NCI-H2196 (cell line): Measurements from ENCODE around the gene ZNF555.
"Not testable (repeated sequence)": the region's sequence is repeated elsewhere in the genome, so short reads cannot be mapped to it uniquely, and the experiment has no call there.

Experiments used
- DNase-seq: peaks from one replicate; lab custom pipeline; 2025; ENCODE audit not compliant: unreplicated experiment; lab: John Stamatoyannopoulos, UW

Gene ZNF555

DNA sequence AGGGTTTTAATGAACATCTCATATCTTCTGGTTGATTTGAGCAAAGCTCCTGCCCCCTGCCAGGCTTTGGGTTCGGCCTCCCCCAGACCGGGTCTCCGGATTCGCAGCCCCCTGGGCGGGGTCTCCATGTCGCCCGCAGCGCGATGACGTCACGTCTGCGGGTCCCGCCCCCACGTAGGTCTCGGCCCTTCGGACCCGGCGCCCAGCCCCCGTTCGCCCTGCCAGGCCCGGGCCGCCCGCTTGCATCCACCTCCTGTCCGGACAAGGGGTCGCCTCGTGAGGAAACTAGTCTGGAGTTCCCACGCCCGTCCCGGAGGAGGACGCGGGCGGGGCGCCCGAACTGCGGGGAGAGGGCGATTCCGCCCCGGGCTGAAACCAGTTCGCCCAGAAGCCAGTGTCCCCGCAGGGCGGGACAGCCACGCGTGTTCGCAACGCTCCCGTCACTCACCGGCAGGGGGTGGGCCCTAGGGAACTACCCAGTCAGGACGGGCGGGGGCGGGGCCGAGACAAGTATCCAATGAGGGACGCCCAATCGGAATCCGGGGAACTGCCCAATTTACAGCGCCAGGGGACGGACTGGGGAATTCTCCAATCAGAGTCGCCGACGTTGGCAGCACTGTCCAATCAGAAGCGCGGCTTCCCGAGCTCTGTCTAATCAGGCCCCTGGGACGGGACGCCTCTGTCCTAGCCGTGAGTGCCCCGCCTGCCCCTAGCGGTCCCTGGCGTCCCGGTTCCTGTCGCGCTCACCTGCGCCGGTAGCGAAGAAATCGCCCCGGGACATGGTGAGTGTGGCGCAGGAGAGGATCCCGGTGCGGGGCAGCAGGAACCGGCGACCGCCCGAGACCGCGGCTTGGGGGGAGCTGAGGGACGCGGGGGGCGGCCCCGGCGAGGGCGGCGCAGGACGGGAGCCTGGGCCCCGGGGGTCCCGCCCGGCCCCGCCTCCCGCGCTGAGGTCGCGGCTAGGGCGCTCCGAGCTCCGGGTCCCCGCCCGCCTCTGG, at the start of gene ZNF555:
Gene ZNF555, plus strand, starts transcription at position 682 of the 998 bp plus-strand sequence. Its CDS starts 98 bp downstream, at position 780.
- peak; percentile 97 for DNase-seq

DNA sequence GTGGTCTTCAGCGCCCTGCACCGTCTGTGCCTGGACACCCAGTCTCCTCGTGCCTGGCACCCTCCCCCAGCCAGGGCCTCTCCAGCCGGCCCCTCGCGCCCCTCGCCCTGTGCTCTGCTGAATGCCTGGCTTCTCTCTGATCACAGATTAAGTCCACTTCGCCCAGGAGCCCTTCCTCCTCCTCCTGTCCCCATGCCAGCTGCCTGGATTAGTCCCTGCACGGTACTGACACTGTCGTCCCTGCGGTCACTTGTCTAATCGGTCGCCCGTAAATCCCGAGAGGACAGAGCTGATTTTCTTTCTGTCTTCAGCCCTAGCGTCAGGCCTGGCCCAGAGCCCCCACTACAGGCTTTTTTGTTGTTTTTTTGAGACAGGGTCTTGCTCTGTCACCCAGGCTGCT, 49.4 kb upstream of the ZNF555 start:
- no peak for DNase-seq

DNA sequence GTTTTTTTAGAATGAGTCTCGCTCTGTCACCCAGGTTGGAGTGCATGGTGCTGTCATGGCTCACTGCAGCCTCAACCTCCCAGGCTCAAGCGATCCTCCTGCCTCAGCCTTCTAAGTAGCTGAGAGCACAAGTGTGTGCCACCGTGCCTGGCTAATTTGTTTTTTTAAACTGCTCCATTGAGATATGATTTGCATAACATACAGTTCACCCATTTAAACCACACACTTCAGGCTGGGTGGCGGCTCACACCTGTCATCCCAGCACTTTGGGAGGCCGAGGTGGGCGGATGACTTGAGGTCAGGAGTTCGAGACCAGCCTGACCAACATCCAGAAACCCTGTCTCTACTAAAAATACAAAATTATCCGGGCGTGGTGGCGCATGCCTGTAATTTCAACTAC, 48.6 kb upstream of the ZNF555 start:
- DNase-seq, result not testable (repeated sequence)

DNA sequence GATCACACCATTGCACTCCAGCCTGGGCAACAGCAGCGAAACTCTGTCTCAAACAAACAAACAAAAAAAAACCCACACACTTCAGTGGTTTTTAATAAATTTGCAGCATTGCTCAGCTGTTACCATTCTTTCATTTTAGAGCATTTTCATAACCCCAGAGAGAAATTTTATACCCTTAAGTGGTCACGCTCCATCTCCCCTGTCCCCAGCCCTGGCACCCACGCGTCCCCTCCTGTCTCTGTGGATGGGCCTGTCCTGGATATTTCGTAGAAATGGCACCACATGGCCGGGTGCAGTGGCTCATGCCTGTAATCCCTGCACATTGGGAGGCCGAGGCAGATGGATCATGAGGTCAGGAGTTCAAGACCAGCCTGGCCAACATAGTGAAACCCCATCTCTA, 48.1 kb upstream of the ZNF555 start:
- no peak for DNase-seq

DNA sequence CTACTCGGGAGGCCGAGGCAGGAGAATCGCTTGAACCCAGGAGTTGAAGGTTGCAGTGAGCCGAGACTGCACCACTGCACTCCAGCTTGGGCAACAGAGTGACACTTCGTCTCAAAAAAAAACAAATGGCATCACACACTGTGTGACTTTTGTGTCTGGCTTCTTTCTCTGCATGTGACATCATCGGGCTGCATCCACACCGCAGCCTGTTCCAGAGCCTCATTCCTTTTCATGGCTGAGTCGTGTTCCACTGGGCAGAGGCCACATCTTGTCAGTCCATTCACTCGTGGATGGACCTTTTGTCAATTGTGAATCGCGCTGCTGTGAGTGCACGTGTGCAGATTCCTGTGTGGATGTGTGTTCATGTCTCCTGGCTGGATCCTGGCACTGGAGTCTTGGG, 47.7 kb upstream of the ZNF555 start:
- DNase-seq, result no peak

DNA sequence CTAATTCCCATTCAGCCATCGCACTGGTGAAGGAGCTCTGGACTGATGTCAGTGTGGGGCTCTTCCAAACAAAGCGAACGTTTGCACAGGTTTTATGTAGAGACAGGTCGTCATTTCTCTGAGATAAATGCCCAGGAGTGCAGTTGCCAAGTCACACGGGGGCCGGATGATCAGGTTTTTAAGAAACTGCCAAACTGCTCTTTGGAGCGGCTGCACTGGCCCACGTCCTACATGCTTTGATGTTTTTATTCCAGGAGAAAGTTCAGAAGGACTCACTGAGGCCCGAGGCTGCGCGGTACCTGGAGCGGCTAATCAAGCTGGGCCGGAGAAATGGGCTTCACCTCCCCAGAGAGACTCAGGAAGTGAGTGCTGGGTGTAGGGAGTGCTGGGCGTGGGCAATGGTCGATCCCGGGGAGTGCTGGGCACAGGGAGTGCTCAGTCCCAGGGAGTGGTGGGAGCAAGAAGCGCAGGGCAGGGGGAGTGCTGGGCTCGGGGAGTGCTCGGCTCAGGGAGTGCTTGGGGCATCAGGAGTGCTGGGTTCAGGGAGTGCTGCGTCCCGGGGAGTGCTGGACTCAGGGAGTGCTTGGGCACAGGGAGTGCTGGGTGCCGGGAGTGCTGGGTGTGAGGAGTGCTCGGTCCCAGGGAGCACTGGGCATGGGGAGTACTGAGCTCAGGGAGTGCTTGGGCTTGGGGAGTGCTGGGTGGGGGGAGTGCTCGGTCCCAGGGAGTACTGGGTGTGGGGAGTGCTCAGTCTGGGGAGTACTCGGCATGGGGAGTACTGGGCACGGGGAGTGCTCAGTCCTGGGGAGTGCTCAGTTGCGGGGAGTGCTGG, 45.2 kb upstream of the ZNF555 start:
- DNase-seq, result no peak

DNA sequence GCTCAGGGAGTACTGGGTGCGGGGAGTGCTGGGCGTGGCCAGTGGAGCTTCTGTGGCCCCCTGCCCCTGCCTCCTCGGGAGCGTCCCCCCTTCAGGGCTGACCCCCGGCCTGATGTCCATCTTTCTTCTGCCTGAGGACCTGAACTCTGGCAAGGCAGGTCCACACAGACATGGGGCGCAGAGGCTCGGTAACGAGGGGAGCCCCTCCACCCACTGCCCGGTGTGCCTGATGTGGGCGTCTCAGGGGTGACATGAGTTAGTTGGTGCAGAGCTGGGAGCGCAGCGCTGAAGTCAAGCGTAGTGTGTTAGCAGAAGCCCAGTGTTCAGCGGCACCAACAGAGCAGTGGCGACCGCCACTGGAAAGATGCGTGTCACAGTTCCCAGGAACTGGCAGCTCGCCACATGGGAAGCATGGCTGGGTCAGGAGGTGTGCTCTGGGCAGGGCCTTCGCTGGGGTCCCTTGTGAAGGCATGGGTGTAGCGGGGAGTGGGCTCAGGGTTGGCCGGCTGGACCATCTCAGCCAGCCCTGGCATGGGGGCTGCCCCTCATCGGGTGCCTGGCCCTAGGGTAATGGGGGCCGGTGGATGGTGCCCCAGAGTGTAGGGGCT, 44.5 kb upstream of the ZNF555 start:
- no peak for DNase-seq

DNA sequence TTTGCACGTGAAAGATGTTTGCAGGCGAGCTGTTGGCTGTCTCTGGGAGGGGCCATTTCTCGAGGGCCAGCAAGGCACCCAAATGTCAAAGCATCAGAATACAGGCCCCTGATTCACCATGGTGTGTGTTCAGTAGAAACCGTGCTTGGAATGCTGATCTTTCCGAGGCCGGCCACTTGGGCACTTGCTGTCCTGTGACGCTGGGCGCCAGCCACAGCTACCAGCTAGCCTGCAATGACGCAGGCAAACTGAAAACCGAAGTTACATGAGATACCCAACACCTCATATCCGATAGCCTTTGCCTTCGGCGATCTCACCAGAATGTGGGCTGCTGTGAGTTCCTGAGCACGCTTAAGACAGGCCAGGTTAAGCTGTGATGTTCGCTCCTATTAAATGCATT, 44.0 kb upstream of the ZNF555 start:
- DNase-seq, result no peak

DNA sequence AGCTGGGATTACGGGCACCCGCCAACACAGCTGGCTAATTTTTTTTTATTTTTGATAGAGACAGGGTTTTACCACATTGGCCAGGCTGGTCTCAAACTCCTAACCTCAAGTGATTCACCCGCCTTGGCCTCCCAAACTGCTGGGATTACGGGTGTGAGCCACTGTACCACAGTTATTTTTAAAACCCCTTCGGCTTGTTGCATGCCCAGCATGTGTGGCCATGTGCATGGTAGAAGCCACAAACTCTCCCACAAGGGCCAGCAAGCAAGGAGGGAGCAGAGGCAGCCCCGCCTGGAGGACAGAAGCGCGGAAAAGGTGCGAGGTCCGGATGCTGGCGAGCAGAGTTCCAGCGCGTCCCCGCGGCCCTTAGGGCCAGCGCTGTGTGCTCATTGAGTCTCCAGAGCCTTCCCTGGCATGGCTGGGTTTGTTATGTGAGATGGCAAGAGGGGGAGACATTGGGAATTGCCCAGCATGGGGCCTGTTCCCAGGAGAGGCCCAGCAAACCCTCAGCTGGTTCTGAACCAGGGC, 43.1 kb upstream of the ZNF555 start:
- DNase-seq, result no peak

DNA sequence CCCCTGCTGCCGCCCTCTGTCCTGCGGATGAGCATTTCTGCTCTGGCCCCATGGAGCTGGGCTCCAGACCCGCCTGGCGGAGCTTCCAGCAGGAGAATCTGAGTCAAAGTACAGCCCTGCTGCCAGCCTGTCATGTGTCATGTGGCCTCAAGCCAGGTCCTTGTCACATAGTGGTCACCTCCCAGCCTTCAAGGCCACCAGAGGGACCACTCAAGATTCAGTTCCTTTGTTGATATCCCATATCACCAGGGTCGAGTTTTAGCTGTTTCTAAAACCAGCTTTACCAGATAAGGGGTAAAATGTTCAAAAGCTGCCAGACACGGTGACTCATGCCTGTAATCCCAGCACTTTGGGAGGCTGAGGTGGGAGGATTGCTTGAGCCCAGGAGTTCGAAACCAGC, 42.5 kb upstream of the ZNF555 start:
- no peak for DNase-seq

DNA sequence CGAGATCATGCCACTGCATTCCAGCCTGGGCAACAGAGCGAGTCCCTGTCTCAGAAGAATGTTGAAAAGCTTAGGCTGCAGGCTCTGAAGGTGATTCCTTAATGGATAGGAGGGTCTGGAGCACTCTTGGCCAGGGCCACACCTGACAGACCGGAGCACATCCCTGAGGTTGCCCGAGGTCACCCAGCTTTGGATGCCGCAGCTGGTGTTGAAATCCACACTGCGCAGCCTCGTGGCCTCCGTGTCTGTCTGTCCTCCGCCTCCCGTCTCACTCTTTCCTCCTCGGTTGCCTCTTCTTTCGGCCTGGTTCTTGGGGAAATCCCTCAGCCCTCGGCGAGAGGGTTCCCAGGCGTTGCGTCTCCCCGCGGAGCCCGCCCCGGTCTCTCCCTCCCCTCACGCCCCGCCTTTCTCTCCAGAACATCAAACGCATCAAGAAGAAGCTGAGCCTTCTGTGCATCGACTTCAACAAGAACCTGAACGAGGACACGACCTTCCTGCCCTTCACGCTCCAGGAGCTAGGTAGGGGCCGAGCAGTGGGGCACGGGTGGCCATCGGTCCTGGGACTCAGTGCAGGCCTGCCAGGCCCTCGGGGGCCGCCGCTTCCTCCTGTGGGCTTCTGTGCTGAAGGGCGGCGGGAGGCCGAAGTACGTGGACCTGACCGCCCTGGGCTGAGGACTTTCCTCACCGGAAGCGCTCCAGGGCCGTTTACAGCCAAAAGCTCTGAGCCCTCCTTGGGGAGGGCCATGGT, 41.8 kb upstream of the ZNF555 start:
- DNase-seq, result no peak

DNA sequence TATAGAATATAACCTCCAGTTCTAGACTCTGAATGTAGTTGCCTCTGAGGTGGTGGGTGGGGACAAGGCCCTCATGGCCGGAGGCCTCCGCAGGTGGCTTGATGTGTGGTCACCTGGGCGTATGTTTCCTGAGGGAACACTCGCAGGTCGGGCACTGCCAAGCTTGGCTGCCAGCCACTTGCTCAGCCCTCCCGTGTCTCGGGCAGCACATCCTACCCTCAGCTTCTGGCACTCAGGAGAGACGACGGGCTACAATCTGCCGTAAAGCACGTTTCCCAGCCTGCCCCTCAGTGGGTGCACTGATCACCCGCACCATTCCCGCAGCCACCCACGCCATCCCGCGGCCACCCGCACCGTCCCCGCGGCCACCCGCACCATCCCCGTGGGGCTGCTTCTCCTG, 40.8 kb upstream of the ZNF555 start:
- no peak for DNase-seq

DNA sequence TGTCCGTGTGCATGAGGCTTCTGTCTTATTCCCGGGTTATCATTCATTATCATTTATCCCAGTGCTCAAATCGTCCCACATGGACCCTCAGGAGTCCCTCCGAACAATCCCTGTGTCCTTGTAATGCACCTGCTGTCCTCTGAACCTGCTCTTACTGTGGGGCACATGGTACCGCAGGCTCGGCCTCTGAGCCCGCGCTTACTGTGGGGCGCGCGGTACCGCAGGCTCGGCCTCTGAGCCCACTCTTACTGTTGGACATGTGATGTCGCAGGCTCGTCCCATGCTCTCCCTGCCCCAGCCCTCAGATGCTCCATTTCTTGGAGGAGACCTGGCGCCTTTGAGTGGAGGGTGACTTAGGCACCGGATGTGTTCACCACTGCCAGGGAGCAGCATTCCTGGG, 38.4 kb upstream of the ZNF555 start:
- DNase-seq, result no peak

DNA sequence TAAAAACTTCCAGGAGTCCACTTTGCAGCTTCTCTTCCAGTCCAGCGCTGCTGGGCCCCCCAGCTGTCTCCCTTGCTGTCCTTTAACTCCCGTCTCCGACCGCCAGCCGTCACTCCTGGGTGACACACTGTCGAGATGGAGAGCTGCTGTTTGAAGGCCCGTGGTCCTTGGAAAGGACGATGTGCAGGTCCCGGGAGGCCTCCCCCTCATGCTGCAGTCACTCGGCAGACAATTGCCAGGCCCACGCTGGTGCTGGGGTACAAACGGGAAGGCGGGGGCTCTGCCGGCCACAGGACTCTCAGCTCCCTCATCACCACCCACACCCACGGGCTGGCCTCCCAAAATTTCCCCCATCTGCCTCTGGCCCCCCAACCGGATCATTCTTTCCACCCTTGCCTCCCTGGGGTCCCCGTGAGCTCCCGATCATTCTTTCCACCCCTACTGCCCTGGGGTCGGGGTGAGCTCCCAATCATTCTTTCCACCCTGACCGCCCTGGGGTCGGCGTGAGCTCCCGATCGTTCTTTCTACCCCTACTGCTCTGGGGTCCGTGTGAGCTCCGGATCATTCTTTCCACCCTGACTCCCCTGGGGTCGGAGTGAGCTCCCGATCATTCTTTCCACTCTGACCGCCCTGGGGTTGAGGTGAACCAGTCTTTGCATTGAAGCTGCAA, 37.7 kb upstream of the ZNF555 start:
- no peak for DNase-seq

DNA sequence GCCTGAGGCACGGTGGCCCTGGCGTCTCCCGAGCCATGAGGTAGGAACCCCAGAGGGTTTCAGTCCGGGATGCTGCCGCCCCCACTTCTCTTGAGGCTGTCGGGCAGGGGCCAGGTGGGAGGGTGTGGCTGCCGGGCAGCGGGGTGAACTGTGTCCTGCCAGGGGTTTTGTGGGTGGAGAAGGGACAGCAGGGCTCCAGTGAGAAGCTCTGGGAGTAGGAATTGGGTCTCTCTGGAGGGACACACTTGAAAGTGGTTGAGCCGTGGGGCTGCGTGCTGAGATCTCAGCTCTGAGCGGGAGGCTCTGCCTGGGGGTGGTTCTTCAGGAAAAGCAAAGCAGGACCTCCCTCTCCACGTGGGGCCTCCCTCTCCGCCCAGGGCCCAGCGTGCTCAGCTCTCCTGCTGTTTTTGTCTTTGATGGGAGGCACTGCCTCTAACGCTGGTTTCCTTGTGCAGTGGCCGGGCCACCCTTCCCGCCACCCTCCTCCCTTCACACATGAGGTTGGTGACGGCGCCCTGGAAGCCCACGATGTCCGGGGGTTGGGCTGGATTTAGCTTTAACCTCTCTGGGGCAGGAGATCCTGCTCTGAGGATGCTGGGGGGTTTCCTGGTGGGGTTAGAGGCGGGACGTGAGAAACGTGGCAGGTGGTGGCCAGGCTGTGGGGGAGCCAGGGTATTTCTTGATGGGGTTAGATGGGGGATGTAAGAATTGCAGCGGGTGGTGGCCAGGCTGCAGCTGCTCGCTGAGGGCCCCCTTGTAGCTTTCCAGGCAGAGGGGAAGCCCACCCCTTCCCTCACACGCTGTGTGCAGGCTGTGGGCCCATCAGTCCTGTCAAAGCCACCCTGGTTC, 36.9 kb upstream of the ZNF555 start:
- DNase-seq, result no peak

DNA sequence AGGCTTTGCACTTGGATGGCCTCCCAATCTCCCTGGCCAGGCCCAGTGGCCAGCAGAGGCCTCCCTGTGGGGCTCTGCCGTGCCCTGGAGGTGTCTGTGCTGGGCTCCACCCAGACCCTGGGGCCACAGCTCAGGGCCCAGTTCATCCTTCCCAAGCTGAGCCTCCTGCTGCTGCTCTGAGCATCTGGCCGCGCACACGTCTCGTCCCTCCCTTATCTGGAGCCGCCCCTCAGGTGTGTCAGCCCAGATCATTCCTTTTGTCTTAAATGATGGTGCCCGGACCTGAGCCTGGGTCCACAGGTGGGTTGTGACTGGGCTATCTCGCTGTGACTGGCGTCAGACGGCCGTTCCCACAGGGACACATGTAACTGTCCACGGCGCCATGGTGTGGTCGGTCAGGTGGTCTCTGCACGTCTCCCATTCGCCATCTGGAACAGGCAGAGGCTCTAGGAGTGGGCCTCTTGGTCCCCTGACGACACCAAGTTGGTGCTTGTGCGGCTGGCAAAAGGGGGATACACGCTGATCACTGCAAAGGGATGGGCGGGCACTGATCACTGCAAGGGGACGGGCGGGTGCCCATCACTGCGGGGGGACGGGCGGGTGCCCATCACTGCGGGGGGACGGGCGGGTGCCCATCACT, 35.9 kb upstream of the ZNF555 start:
- DNase-seq, result no peak

DNA sequence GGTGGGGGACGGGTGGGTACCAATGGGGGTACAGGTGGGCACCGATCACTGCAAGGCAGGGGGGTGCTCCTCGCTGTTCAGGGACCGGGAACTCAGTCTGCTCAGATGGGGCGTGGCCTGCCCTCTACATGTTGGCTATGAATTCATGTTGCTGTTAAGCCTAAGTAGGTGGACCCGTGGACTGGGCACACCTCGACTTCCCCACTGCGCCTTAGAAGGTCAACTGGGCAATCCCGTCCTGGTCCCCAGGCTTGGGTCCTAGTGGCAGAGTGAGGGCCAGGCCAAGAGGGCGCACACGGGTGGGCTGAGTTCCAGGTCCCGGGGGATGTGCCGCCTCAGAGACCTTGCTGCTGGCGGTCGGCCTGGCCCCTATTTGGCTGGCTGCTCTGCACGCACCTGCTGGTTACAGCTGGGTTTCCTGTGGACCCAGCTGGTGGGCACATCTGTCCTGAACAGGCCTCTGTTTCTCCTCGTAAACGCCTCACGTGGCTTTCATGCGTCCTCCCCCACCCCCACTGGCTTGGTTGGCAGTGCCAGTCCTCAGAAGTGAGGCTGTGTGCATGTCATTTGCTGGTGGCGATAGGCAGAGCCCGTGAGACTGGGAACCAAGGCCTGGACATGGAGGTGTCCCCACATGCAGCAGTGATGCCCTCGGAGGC, 35.2 kb upstream of the ZNF555 start:
- no peak for DNase-seq

DNA sequence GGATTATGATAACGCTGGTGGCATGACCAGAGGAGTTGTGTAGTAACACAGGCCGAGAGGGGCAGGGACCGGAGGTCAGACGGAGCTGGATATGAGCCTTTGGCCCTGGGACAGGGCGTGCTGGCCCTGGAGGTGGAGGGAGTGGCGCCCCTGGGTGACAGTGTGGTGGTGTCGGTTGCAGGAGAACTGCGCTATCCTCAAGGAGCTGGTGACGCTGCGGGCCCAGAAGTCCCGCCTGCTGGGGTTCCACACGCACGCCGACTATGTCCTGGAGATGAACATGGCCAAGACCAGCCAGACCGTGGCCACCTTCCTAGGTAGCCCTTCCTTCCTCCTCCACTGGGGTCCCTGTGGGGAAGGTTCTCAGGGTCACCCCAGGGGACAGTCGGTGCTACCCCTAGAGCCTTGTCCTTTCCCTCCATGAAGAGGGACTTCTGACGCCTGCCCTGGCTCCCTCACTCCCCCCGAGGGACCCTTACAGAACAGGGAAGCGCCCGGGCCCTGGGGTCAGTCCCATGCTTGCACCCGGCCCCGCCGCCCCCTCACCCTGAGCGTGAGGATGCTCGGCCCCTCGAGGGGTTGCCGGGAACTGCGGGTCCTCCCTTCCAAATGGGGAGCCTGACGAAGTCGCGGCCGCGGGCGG, 34.4 kb upstream of the ZNF555 start:
- DNase-seq, result no peak
